Kidney epithelial cell (primary cell): Measurements from ENCODE around the gene RPUSD1. TPM values are rescaled to one million over a fixed set of nuclear protein-coding genes. Genes with fewer than 3 reads are reported as not detected.
A peak's percentile ranks its signal among the peaks of the same experiment; 100 is the strongest.

Experiments
- DNase-seq: peaks from one replicate; pipeline ENCODE4 v3.0.0-alpha.2; 2010; ENCODE audit warnings: low read depth
- H3K27me3 ChIP-seq: 2 replicates; pipeline ENCODE4 v1.6.0; 2011; ENCODE audit warnings: low read length; ENCODE audit not compliant: control insufficient read depth, insufficient read depth
- H3K36me3 ChIP-seq: 2 replicates; pipeline ENCODE4 v1.5.1; 2011; ENCODE audit warnings: low read length; ENCODE audit not compliant: control insufficient read depth, insufficient read depth
- H3K4me3 ChIP-seq: 2 replicates; pipeline ENCODE4 v1.5.1; 2011; ENCODE audit warnings: low read depth, mild to moderate bottlenecking, control low read depth, low read length
- total RNA-seq: library from RNA; depleted of rRNA; stranded (reverse); fragments of >200 nt; gene quantifications from 2 replicates; pipeline ENCODE4 v1.2.3, GENCODE V29; 2015
- TF ChIP-seq, protein P1 (sequence below): IDR thresholded peaks from 2 replicates; pipeline ENCODE4 v1.5.1; 2011; ENCODE audit warnings: mild to moderate bottlenecking, moderate library complexity, low read length, control low read depth, inconsistent platforms; ENCODE audit not compliant: insufficient read depth, poor library complexity, severe bottlenecking

RPUSD1 gene
- total RNA-seq, 1 donor from 2014 or later, result 42.0 TPM

DNA sequence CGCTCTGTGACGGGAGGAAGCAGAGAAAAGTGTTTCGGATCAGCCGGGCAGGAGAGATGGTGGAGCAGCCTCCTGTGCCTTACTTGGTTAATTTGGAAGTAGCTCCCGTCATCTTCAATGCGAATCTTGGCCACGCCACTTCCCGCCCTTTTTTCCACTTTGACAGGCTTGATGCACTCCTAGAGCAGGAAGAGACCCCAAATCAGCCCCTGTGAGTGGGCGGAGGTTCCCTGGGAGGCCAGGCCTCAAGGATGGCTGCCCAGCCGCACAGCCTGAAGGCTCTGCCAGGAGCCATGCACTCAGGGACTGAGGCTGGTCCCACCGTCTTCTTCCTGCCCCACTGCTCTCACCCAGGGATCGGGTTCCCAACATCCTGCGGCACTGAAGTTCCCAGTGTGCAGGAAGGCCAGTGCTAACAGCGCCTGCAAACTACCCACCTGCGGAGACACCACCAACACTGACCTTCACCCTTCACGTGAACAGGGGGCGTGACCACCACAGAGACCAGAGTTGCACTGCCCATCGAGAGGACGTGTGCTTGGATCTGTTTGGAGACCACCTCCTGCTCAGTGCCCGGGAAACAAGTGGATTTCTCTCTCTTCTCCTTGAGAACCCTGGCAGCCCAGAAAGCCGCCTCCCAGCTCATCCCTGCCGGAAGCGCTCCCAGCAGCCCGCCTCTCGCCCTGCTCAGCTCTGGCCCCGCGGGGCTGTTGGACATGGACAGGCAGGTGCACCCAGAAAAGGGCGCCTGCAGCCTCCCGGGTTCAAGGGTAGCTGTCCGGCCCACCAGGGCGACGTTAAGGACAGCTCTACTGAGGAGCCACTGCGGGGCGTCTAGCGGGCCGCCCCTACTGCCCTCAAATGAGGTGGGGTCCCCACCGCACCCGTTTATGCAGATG lies 48.4 kb downstream of the RPUSD1 start:
- TF ChIP-seq, protein P1, sequence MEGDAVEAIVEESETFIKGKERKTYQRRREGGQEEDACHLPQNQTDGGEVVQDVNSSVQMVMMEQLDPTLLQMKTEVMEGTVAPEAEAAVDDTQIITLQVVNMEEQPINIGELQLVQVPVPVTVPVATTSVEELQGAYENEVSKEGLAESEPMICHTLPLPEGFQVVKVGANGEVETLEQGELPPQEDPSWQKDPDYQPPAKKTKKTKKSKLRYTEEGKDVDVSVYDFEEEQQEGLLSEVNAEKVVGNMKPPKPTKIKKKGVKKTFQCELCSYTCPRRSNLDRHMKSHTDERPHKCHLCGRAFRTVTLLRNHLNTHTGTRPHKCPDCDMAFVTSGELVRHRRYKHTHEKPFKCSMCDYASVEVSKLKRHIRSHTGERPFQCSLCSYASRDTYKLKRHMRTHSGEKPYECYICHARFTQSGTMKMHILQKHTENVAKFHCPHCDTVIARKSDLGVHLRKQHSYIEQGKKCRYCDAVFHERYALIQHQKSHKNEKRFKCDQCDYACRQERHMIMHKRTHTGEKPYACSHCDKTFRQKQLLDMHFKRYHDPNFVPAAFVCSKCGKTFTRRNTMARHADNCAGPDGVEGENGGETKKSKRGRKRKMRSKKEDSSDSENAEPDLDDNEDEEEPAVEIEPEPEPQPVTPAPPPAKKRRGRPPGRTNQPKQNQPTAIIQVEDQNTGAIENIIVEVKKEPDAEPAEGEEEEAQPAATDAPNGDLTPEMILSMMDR, result no peak
- Histone ChIP-seq H3K36me3 (no peaks in the 10 kb centered on the region), H3K4me3 (peak overlapping the region; percentile 97), H3K27me3 (no peaks in the 10 kb centered on the region)
- DNase-seq, result no peak

DNA sequence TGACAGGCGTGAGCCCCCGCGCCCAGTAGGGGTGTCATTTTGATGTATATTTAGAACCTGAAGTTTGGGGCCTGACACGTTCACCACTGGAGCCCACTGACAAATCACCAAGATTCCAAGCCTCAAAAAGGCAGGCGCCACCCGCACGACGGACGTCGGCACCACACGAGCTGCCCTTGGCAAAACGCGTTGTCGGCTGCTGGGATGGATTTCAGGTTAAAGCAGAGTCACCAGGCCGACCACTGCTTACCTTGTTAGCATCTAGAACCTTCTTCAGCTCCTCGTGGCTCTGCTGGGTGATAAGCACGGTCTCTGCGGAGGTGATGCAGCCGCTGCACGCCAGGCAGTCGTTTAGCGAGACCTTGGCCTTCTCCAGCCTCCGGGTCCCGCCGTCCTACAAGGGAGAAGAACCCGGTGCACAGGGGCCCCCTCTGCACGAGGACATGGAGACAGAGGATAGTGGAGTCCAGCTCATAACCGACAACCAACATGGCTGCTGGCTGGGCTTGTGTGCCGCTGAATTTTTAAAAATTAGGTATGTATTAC lies 51.2 kb downstream of the RPUSD1 start:
- no peaks in the 10 kb centered on the region for H3K27me3 ChIP-seq
- H3K36me3 ChIP-seq, result peaks cover 2% of the 10 kb centered on the region
- H3K4me3 ChIP-seq, result no peak overlapping the region
- DNase-seq, result no peak
- TF ChIP-seq, protein P1, result no peak

DNA sequence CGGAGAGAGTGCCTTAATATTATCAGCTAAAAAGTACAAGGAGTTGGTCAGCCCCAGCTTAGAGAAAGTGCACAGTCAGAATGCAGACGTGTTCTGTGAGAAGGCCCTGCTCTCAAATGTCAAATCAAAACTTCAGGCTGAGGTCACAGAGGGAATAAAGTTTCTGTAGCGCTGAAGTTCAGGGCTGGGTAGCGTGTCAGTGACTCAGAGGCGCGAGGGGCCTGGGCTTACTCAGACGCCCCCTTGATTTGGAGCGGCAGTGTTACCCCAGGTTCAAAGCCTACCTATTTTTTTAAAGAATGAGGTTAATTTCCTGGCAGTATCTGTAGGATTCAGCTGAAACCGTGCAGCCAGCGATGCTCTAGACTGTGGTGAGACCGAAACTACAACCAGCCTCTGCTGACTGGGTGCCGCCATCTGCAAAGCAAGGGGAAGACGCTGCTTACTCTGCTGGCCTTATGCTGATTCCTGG lies 52.2 kb downstream of the RPUSD1 start:
- Histone ChIP-seq H3K4me3 (no peak overlapping the region), H3K36me3 (peaks cover 2% of the 10 kb centered on the region), H3K27me3 (no peaks in the 10 kb centered on the region)
- TF ChIP-seq, protein P1, result no peak
- DNase-seq, result no peak

DNA sequence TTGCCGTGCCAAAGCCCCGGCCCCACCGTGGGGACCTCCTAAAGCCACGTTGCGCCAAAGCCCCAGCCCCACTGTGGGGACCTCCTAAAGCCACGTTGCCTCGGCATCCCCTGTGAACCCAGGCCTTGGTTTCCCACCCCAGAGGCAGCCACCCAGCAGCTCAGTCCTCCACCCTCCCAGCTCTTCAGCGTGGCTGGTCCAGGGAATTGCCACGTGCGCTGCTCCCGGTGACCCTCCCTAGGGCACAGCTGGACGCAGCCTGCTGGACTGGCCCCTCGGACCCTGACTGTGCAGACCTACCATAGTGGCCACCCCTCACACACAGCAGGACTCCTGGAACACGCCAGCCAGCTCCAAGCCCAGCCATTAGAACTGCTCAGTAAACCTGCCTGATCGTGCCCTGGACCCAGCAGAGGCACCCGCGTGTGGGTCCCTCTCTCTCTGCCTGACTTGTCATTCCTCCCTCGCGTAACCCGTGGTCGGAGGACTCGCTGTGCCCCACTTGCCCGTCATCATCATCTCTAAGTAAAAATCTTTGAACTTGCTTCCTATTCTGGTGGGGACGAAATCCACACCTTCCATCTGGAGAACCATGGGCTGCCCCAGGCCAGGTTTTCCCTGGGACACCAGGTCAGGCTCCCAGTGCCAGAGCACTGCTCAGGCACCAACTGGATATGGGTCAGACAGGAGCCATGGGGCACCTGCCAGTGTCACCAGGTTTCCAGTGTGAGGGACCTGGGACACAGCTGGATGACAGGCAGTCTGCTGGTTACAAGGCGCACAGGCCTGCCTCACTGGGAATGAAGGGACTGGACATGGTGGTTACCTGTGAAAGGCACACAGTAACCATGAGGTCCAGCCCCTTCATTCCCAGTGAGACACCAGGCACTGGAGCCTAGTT lies 53.0 kb downstream of the RPUSD1 start:
- peaks cover 2% of the 10 kb centered on the region for H3K36me3 ChIP-seq
- no peak for DNase-seq
- H3K27me3 ChIP-seq, result no peaks in the 10 kb centered on the region
- TF ChIP-seq, protein P1, result no peak
- no peak overlapping the region for H3K4me3 ChIP-seq

Other genes with a start within 250 kb of the RPUSD1 start
- gene PRR35, start 228.0 kb downstream of the RPUSD1 start, total RNA-seq, result not detected in 2 replicates
- gene NHLRC4, start 221.4 kb downstream of the RPUSD1 start, total RNA-seq, result 0.46 and 2.3 TPM in 2 replicates
- gene PIGQ, start 218.4 kb downstream of the RPUSD1 start, total RNA-seq, result 54.9 and 63.1 TPM in 2 replicates
- 16.5 and 26.9 TPM in 2 replicates for gene RAB40C, start 198.3 kb downstream of the RPUSD1 start, total RNA-seq
- gene WFIKKN1, start 157.4 kb downstream of the RPUSD1 start, total RNA-seq, result 0.08 TPM in 1 of 2 replicates, not detected in the other
- 170 and 203 TPM in 2 replicates for gene METTL26, start 152.1 kb downstream of the RPUSD1 start, total RNA-seq
- gene MCRIP2, start 146.6 kb downstream of the RPUSD1 start, total RNA-seq, result 41.7 and 59.8 TPM in 2 replicates
- gene WDR90, start 139.0 kb downstream of the RPUSD1 start, total RNA-seq, result 17.0 and 21.0 TPM in 2 replicates
- gene RHOT2, start 120.2 kb downstream of the RPUSD1 start, total RNA-seq, result 68.0 and 76.8 TPM in 2 replicates
- gene RHBDL1, start 112.7 kb downstream of the RPUSD1 start, total RNA-seq, result 0.88 and 0.96 TPM in 2 replicates
- gene STUB1, start 108.0 kb downstream of the RPUSD1 start, total RNA-seq, result 133 and 179 TPM in 2 replicates
- gene JMJD8, start 104.0 kb downstream of the RPUSD1 start, total RNA-seq, result 59.4 and 72.8 TPM in 2 replicates
- gene WDR24, start 98.0 kb downstream of the RPUSD1 start, total RNA-seq, result 22.0 and 23.9 TPM in 2 replicates
- 0.17 and 0.82 TPM in 2 replicates for gene FBXL16, start 82.6 kb downstream of the RPUSD1 start, total RNA-seq
- 116 and 161 TPM in 2 replicates for gene METRN, start 73.3 kb downstream of the RPUSD1 start, total RNA-seq
- 42.4 and 61.9 TPM in 2 replicates for gene ANTKMT, start 67.2 kb downstream of the RPUSD1 start, total RNA-seq
- gene CCDC78, start 61.9 kb downstream of the RPUSD1 start, total RNA-seq, result 2.5 and 6.1 TPM in 2 replicates
- 17.7 and 18.8 TPM in 2 replicates for gene HAGHL, start 61.3 kb downstream of the RPUSD1 start, total RNA-seq
- gene CIAO3, start 47.4 kb downstream of the RPUSD1 start, total RNA-seq, result 34.5 and 40.3 TPM in 2 replicates
- gene MSLN, start 27.6 kb downstream of the RPUSD1 start, total RNA-seq, result 8.6 and 14.2 TPM in 2 replicates
- 20.8 and 23.9 TPM in 2 replicates for gene CHTF18, start 239 bp upstream of the RPUSD1 start, total RNA-seq
- not detected in 2 replicates for gene GNG13, start 12.4 kb upstream of the RPUSD1 start, total RNA-seq
- 19.8 and 26.3 TPM in 2 replicates for gene LMF1, start 182.6 kb upstream of the RPUSD1 start, total RNA-seq
- gene SOX8, start 193.4 kb upstream of the RPUSD1 start, total RNA-seq, result 0.71 and 1.3 TPM in 2 replicates